HT-29 (cell line): ENCODE data around the gene STMN3. TPM values are rescaled to one million over a fixed set of nuclear protein-coding genes. Genes with fewer than 3 reads are reported as not detected.
"Not testable (repeated sequence)": the region's sequence is repeated elsewhere in the genome, so short reads cannot be mapped to it uniquely, and the experiment has no call there.

Experiments used
- DNase-seq: peaks from one replicate; pipeline ENCODE4 v3.0.0-alpha.2; 2015; ENCODE audit warnings: low spot score
- total RNA-seq: library from RNA; depleted of rRNA; stranded (reverse); fragments of >200 nt; shearing (Covaris generic); gene quantifications from 2 replicates; pipeline ENCODE4 v1.2.3, GENCODE V29; 2014

Gene STMN3
- total RNA-seq, 1 experiment from 2014 or later, result 7.0 TPM

DNA sequence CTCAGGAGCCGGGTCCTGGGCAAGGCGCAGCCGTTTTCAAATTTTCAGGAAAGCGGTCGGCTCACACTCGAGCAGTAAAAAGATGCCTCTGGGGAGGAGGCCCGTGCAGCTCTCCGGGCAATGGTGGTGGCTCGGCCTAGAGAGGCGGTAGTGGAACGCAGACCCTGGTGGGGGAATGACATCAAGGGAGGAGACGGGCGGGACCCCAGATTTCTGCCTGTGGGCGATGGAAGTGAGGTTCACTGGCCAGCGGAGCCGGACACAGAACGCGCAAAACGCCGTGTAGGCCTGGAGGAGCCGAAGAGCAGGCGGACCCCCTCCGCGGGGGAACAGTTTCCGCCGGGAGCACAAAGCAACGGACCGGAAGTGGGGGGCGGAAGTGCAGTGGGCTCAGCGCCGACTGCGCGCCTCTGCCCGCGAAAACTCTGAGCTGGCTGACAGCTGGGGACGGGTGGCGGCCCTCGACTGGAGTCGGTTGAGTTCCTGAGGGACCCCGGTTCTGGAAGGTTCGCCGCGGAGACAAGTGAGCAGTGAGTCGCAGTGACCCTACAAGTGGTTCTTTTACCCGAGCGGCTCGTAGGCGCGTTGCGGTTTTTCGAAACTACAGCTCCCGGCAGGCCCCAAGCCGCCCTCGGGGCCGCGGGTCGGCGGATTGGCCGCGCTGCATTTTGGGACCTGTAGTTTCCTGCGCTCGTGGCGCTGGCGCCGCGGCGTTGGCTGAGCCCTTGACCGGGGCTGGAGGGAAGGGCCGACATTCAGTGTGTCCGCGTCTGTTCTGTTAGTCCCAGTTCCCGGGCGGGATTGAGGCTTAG lies 4.9 kb upstream of the STMN3 start, which contains the start of gene RTEL1:
Gene RTEL1 (plus strand): TSS at position 376 of the 812 bp plus-strand sequence. CDS start 1,091 bp downstream, outside the sequence.
- peak; percentile 98 for DNase-seq

DNA sequence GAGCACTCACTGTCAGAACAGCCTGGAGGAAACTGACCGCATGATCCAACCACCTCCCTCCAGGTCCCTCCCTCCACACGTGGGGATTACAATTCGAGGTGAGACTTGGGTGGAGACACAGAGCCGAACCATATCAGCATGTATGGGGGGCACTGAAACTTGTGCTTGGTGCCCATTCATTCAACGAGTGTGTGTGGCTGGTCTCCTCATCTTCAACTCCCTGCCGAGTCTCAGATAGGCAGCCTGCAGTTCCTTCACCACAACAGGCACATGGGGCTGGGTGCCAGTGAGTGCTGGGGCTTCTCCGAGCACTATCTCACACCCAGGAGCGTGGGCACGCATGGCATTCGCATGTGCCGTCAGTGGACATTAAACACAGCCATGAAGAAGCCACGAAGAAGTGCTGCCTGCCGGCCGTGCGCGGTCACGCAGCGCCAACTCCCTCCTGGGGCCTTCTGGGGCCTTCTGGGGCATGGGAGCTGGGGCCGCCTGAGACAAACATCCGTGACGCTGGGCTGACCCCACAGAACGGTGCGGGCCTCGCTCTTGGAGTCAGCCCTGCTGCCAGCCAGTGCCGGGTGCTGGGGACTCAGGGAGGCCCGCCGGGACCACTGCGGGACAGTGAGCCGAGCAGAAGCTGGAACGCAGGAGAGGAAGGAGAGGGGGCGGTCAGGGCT lies 4.2 kb upstream of the STMN3 start:
- no peak for DNase-seq

DNA sequence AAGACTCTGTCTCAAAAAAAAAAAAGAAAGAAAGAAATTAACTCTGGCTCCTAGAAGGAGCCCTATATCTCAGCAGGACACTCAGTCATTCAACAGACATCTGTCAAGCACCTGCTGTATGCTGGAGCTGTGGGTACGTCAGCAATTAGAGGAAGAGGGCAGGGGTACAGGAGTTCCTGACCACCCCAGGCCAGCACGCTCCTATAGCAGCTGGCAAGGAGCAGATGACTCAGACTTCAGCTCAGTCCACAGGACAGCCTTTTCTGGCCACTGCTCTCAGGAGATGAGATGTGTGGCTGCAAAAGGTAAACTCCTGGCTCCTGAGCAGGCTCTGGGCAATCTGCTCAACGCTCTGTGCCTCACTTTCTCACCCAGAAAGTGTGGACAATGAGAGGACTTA lies 3.2 kb upstream of the STMN3 start:
- DNase-seq, result no peak

DNA sequence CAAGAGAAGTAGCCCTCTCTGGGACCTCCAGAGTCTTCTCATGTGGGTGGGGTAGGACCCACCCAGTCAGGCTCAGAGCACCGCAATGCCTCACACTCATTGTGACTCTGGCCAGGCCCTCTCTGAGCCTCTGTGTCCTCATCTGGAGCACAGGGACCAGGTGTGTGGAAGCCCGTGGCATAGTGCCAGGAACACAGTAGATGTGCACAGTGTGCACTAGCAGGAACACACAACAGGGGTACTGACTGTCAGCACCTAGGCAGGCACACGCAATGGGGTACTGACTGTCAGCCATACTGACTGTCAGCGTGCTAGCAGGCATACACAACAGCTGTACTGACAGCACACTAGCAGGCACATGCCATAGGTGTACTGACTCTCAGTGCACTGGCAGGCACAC lies 2.0 kb upstream of the STMN3 start:
- DNase-seq, result no peak

DNA sequence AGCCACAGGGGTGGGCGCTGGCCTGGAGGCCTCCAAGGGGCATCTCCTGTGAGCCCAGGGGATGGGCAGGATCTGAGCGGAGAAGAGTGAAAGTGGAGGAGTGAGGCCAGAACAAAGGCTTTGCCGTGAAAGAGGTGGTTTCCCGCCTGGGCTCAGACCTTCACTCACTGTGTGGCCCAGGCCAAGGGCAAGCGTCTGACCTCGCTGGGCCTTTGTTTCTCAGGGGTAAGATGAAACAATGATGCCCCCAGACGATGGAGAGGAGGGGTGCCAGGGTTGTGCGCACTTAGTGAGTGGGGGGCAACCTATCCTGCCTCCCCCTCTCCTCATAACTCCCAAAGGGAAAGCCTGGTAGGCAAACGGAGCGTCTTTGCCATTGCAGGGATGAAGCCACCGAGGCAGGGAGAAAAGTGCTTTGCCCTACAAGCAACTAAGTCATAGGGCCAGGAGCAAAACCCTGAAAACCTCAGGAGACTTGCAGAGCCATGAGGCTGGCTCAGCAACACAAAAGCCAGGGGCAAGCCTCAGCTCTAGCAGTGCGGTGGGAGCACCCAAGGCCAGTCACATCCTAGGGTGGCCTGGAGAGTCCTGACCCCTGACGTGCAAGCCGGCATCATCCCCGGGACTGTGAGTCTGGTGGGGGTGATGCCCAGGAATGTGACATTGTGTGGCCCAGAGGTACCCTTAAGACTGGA lies 897 bp upstream of the STMN3 start:
- DNase-seq, result no peak

DNA sequence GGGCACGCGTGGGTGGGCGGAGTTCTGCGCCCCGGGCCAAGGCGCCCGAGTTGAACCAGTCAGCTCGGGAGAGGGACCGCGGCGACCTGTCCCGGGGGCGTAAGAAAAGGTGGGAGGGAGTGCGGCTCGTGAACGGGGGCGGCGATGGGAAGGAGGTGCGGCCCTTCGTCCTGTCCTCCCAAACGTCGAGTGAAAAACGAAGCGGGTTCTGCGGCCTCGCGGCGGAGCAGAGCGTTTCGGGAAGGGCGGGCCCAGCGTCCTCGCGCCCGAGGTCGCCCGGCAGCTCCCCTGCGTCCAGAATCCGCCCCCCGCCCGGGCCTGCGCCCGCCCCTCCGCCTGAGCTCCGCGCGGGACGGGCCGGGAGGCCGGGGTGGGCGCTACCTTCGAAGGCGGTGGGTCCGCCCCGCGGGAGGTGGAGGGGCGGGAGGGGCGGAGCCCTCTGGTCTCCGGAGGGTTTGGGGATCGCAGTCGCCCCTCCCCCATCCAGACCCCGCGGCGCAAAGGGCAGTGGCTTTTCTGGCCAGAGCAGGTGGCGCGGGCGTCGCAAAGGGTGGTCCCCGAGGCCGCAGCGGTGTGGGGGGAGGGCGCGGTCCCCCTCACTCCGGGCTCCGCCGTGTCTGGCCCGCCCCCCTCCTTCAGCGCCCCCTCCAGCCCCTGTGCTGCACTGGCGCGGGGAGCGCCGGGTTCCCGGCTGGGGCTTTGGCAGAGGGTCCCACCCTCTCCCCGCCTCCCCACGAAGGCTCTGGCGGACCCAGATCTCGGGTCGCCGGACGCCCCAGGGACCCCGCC lies 838 bp downstream of the STMN3 start:
- DNase-seq, result no peak

DNA sequence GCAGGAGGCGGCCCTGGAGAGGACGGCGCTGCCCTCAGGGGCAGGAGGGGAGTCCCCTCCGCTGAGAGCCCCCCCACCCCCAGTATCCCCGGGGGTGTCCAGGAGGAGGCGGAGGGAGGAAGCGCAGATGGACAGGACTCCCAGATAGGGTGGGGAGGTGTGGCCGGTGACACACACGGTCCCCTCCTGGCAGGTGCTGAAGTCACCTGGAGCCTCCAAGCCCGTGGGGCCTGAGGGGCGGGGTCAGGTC lies 1.4 kb downstream of the STMN3 start:
- DNase-seq, result no peak

DNA sequence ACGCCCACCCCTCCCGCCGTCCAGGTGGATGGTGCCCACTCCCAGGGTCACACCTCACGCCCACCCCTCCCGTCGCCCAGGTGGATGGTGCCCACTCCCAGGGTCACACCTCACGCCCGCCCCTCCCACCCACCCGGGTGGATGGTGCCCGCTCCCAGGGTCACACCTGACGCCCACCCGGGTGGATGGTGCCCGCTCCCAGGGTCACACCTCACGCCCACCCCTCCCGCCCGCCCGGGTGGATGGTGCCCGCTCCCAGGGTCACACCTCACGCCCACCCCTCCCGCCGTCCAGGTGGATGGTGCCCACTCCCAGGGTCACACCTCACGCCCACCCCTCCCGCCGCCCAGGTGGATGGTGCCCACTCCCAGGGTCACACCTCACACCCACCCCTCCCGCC lies 2.7 kb downstream of the STMN3 start:
- not testable (repeated sequence) for DNase-seq

DNA sequence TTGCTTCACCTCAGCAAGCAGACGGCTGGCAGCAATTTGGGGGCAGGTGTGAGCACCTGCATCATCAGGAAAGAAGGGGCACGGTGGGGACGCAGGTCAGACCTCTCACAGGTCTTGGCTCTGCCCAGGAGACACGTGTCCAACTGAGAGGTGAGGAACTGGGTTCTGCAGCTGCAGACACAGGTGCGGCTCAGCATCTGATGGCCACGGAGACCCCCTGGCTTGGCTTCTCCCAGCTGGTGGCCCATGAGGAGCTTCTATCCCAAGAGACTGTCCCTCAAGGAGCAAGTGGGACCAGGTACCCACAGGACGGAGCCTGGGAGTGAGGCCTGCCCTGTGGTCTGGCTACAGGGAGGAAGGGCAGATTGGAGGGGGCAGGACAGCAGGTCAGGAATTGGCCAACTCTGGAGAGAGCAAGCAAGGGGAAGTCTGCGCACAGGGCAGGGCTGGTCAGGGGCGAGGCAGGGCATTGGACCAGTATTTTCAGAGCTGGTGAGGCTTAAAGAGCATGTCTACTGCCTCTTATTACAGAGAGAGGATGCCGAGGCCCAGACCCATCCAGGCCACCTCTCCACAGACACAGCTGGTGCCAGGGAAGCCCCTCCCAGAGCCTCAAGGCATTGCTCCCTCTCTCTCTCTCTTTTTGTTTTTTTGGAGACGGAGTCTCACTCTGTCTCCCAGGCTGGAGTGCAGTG lies 4.2 kb downstream of the STMN3 start:
- DNase-seq, result no peak

DNA sequence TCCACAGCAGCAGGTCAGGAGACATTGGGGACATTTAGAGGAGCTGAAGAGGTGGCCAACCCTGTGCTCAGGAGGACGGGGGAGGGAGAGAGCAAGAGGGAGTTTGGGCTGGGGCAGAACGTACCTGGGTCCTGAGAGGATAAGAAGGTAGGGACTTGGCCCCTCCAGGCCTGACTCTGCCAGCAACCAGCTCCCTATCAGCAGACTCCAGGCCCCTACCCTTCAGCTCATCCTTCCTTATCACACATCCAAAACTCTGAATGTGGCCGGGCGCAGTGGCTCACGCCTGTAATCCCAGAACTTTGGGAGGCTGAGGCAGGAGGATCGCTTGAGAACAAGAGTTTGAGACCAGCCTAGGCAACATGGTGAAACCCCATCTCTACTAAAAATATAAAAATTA lies 5.0 kb downstream of the STMN3 start:
- DNase-seq, result no peak

DNA sequence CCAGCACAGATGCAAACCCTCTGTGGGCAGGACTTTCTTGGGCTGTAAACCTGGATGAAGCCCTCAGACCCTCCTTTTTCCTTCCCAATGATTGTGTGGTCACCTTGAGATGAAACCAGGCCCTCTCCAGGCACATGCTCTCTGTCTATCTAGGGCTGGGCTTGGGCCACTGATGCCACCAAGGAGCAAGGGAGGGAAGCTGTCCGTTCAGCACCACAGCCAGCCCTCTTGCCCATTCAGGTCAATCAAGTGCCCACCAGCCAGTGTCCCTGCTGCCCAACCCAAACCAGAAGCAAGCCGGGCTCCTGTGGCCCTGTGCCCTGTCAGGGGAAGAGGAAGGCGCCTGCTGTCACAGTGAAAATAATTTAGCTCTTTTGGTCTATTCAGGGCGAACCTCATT lies 8.0 kb downstream of the STMN3 start:
- no peak for DNase-seq

DNA sequence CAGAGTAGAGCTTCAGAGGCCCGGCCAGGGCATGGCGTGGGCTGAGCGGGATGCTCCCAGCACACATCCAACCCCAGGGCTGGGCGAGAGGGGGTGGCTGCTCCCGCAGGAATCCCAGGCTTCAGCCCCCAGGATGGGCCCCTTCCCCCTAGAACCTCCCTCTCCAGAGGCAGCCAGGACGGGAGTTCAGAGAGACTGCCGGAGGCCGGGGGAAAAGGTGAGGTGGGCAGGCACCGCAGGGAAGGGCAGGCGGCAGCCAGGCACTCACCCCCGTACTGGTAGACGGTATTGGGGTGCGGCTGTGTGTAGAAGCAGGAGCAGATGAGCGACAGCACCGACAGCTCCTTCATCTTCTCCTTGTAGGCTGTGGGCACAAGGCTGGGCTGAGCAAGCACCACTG lies 9.3 kb downstream of the STMN3 start:
- DNase-seq, result no peak

DNA sequence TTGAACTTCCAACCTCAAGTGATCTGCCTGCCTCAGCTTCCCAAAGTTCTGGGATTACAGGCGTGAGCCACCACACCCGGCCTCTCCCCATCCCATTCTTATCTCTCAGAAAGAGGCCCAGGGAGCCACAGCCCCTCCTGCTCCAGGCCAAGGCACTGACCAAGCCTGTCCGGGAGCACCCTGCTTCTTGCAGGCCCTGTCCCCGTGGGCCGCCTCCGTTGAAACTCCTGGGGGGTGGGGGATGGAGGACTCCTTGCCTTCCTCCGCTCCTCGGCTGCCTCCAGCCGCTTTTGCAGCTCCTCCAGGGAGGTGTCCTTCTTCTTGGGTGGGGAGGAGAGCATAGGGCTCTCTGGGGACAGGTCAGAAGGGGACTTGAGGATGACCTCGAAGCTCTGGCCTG lies 9.7 kb downstream of the STMN3 start:
- DNase-seq, result no peak

DNA sequence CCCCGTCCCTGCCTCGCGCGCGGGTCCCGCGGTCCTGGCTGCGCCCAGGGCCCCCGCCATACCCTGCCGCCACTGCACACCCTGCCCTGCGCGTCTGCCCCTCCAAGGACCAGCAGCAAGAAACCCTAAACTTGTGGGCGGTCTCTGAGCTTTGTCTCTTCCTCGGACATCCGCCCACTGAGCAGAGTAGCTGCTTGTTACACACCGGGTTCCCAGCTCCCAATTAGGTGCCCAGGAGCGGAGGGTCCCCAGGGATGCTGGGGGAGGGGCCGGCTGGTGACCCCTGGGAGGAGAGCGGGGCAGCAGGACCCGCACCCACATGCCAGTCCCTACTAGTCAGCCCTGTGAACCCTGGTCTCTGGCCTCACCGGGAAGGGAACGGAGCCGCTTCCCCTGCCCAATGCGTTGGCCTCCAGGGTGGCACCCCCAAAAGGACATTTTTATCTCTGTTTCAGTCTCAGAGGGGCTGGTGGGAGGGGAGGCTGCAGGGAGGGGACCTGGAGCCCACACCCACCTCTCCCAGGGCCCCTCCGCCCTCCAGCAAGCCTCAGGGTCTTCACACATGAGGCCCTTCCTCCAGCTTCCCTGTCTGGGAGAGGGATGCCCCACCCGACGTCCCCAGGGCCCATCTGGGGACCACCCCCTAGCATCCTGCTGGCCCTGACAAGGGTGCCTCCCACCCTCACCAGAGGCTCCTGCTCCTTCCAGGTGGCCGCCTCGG lies 10.5 kb downstream of the STMN3 start:
- no peak for DNase-seq

DNA sequence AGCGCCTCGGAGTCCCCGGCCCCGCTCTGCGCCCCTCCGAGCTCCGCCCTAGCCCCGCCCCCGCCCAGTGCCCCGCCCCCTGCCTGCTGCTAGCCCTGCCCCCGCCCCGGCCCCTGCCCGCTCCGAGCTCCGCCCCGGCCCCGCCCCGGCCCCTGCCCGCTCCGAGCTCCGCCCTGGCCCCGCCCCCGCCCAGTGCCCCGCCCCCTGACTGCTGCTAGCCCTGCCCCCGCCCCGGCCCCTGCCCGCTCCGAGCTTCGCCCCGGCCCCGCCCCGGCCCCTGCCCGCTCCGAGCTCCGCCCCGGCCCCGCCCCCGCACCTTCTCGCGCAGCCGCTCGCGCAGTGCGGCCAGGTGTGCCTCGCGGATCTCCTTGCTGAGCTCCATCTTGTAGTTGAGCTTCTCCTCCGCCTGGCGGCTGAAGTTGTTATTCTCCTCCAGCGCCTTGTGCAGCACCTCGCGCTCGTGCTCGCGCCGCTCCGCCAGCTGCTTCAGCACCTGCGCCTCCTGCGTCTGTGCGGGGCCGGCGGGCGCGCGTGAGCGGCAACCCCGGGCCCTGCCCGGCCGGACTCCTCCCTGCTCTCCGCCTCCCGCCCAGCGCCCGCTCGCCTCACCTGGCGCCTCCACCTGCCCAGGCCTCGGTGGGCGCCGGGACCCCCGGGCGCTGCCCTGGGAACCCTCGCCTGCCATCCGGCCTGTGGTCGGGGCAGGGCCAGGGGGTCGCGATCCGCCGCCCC lies 11.3 kb downstream of the STMN3 start:
- DNase-seq, result peak; percentile 97

DNA sequence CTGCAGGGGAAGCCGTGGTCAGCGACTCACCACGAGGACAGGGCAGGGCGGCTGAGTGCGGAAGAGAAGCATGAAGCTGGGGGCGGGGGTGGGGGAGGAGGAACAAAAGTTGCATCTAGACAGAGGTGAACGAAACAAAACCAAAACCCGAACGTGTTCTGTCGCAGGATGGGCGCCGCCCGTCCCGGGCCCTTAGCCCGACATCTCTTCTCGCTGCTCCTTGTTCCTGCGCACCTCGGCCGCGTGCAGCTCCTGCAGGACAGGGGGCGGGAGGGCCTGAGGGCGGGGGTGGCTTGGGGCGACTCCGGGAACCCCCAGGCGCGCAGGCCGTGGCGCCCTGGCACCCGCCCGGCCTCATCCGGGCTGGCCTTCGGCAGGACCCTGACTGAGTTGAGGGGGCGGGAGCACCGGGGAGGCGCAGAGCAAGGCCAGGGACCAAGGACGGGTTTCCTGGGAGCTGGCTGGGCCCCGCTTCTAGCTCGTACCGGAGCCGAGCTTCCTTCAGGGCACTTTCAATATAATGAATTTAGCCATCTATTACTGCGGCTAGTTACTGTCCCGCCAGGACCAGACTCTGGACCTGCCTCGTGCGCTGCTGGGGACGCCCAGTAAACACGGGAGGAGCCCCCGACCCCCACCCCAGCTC lies 12.0 kb downstream of the STMN3 start:
- peak; percentile 58 for DNase-seq

DNA sequence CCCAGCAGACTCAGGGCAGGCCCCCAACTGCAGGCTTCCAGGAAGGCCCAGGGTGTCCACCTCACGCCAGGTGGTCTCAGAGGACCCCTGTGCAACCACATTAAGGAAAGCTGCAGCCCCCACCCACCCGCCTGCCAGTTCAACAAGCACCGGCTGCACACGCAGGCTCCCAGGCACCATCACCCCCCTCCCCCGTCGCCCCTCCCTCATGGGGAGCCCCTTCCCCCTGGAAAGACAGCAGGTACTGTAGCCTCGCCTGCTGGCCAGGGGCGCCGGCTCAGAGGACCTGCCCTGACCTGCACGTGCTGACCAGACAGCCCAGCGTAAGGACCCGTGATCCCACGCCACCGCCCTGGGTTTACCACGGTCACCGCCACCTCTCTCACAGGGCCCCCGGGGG lies 12.5 kb downstream of the STMN3 start:
- DNase-seq, result not testable (repeated sequence)

DNA sequence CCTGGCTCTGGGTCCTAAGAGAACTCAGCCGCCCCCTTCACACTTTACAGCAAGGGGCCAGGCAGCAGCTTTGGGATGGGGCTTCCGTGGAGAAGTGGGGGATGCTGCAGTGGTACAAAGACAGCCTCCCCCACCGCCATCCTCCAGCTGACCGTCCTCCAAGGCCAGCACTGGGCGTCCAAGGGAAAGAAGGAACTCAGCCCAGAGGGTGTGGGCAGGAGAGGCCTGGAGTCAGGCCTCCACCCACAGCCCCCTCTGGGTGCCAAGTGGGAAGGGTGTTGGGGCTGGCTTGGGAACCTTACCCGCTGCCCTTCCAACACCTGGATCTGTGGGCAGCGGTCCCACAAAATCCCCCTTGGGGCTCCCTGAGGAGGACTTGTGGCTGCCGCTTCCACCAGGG lies 13.1 kb downstream of the STMN3 start:
- DNase-seq, result no peak
